Activated T-cell treated with anti-CD3 and anti-CD28 coated beads, Interleukin-2, amount 50 U/mL, for 24 hours (primary cell): ENCODE measurements around the gene RPS6KA4.

ENCODE experiments used
- DNase-seq: peaks from one replicate; pipeline ENCODE4 v3.0.0-alpha.2; 2020
- H3K27ac Mint-ChIP-seq: 2 replicates; pipeline ENCODE4 v1.8.0; 2020; ENCODE audit warnings: mild to moderate bottlenecking, mixed read lengths
- H3K27me3 Mint-ChIP-seq: 2 replicates; pipeline ENCODE4 v1.8.0; 2020; ENCODE audit warnings: mixed read lengths
- H3K36me3 Mint-ChIP-seq: 2 replicates; pipeline ENCODE4 v1.8.0; 2020; ENCODE audit warnings: low read depth, mixed read lengths
- H3K4me1 Mint-ChIP-seq: 2 replicates; pipeline ENCODE4 v1.8.0; 2020; ENCODE audit warnings: low read depth, mixed read lengths
- H3K4me3 Mint-ChIP-seq: 2 replicates; pipeline ENCODE4 v1.8.0; 2020; ENCODE audit warnings: mild to moderate bottlenecking, moderate library complexity, mixed read lengths
- H3K9me3 Mint-ChIP-seq: 2 replicates; pipeline ENCODE4 v1.8.0; 2020; ENCODE audit warnings: mixed read lengths

RPS6KA4 gene

DNA sequence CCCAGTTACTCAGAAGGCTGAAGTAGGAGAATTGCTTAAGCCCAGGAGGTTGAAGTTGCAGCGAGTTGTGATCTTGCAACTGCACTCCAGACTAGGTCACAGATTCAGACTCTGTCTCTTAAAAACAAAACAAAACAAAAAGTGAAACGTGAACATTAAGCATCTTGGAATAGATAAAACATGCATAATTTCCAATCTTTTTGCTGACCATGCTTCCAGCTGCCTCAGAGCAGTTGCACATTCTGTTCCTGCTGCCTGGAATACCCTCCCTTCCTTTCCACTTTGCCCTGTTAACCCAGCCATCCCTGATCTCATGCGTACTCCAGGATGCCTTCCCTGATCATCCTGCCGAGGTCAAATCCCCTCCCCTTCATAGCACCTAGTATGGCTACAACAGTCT lies 19.7 kb upstream of the RPS6KA4 start:
- H3K27me3 Mint-ChIP-seq, result no peaks in the 10 kb centered on the region
- peak overlapping the region; percentile 91 for H3K4me3 Mint-ChIP-seq
- H3K36me3 Mint-ChIP-seq, result peaks cover 59% of the 10 kb centered on the region
- no peak for DNase-seq
- H3K27ac Mint-ChIP-seq, result peak overlapping the region; percentile 89
- H3K4me1 Mint-ChIP-seq, result peaks cover 57% of the 10 kb centered on the region
- H3K9me3 Mint-ChIP-seq, result no peaks in the 10 kb centered on the region

DNA sequence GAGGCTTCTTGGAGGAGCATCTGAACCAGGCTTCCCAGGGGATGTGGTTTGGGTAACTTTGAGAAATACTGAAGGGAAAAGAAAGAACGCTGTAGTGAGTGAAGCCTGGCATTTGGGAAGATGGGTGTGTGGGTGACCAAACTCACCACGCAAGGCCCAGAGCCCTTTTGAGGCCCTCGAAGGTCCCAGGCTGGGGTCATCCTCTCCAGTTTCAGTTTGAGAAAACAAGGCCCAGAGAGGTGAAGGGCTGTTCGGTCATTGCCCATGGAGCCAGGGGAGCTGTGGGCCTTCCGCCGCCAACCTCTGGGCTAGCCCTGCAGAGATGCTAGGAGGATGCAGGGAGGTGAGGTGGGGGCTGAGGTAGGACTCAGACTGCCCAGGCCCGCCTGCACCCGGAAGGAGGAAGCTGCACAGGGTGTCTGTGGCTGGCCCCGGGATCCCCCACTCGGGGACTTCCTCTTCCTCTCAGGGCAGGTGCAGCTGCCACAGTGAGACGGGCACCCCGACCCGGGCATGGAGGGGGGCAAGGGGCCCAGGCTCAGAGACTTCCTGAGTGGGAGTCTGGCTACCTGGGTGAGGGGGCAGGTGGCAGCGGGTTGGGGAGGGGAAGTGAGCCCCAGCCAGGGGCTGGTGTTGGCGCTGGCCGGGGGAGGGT lies 19.1 kb upstream of the RPS6KA4 start, which contains the start of gene CCDC88B:
TSS of gene CCDC88B (plus strand) at position 451 of the 655 bp plus-strand sequence. CDS start at position 514, 63 bp downstream.
- Mint-ChIP-seq H3K27ac (peak within 1 kb of the TSS; percentile 89), H3K27me3 (no peaks in the 10 kb centered on the region), H3K4me3 (peak within 1 kb of the TSS; percentile 91), H3K9me3 (no peaks in the 10 kb centered on the region), H3K36me3 (peaks cover 64% of the 10 kb centered on the region), H3K4me1 (peaks cover 53% of the 10 kb centered on the region)
- DNase-seq, result peak; percentile 86

DNA sequence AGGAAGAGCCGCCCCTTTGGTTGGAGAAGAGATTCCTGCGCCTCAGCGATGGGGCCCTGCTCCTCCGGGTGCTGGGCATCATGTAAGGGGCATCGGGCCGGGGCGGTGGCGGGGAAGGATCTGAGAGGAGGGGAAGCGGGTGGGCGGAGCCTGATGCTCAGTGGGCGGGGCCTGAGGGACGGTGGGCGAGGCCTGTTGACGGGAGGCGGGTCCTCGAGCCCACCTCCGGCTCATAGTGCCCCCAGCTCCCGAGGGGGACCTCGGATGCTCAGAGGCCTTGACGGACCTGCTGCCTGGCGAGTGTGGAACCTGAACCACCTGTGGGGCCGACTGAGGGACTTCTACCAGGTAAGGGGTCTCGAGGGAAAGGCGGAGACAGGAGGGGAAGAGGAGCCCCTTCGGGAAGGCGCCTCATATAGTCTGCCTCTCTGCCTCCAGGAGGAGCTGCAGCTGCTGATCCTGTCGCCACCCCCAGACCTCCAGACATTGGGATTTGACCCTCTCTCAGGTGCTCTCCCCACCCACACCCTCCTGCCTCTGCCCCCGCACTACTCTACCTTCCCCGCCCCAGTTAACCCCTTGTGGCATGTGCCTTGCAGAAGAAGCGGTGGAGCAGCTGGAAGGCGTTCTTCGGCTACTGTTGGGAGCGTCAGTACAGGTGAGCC lies 18.2 kb upstream of the RPS6KA4 start:
- peak overlapping the region; percentile 91 for H3K4me3 Mint-ChIP-seq
- no peaks in the 10 kb centered on the region for H3K27me3 Mint-ChIP-seq
- DNase-seq, result peak; percentile 89
- H3K27ac Mint-ChIP-seq, result peak overlapping the region; percentile 89
- no peaks in the 10 kb centered on the region for H3K9me3 Mint-ChIP-seq
- H3K4me1 Mint-ChIP-seq, result peaks cover 46% of the 10 kb centered on the region
- H3K36me3 Mint-ChIP-seq, result peaks cover 71% of the 10 kb centered on the region

DNA sequence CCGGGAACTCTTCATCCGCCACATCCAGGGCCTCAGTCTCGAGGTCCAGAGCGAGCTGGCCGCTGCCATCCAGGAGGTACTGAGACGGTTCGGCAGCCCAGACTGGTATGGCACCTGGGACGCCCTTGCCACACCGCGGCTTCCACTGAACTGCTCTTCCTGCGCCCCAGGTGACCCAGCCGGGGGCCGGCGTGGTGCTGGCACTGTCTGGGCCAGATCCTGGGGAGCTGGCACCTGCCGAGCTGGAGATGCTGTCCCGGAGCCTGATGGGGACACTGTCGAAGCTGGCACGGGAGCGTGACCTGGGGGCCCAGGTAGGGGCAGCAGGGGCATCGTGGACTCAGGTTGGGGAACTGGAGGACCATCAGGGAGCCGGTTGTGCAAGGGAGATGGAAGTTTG lies 17.5 kb upstream of the RPS6KA4 start:
- Mint-ChIP-seq H3K4me1 (peaks cover 46% of the 10 kb centered on the region), H3K4me3 (peak overlapping the region; percentile 91), H3K27me3 (no peaks in the 10 kb centered on the region), H3K9me3 (no peaks in the 10 kb centered on the region), H3K36me3 (peaks cover 76% of the 10 kb centered on the region), H3K27ac (peak overlapping the region; percentile 89)
- DNase-seq, result no peak

DNA sequence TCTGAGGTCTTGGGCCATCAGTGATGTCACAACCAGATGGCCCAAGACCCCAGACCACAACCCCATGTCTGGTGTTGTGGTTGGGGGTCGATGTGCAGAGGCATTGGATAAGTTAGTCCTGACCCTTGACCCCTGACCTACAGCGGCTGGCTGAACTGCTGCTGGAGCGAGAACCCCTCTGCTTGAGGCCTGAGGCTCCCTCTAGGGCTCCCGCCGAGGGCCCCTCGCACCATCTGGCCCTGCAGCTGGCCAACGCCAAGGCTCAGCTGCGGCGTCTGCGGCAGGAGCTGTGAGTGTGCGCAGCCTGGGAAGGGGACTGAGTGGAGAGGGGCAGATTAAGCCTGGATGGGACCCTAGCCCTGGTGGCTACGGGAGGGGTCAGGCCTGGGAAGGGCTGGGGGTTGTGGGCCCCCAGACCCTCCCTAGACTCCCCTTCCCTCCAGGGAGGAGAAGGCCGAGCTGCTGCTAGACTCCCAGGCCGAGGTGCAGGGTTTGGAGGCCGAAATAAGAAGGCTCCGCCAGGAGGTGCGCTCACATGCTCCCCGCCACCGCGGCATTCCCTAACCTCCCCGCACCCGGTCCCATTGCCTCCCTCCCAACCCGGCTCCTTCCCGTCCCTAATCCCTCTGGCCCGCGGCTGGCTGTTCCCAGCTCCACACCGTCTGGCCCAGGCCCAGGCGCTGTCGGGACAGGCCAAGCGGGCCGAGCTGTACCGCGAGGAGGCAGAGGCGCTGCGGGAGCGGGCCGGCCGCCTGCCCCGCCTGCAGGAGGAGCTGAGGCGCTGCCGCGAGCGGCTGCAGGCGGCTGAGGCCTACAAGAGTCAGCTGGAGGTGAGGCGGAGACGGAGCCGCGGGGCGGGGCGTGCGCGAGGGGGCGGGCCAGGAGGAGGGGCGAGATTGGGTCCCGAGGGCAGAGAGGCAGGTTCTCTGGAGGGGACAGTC lies 16.8 kb upstream of the RPS6KA4 start:
- Mint-ChIP-seq H3K36me3 (peaks cover 81% of the 10 kb centered on the region), H3K9me3 (no peaks in the 10 kb centered on the region), H3K4me1 (peaks cover 46% of the 10 kb centered on the region), H3K4me3 (peak overlapping the region; percentile 91), H3K27me3 (no peaks in the 10 kb centered on the region), H3K27ac (no peak overlapping the region)
- DNase-seq, result peak; percentile 96

DNA sequence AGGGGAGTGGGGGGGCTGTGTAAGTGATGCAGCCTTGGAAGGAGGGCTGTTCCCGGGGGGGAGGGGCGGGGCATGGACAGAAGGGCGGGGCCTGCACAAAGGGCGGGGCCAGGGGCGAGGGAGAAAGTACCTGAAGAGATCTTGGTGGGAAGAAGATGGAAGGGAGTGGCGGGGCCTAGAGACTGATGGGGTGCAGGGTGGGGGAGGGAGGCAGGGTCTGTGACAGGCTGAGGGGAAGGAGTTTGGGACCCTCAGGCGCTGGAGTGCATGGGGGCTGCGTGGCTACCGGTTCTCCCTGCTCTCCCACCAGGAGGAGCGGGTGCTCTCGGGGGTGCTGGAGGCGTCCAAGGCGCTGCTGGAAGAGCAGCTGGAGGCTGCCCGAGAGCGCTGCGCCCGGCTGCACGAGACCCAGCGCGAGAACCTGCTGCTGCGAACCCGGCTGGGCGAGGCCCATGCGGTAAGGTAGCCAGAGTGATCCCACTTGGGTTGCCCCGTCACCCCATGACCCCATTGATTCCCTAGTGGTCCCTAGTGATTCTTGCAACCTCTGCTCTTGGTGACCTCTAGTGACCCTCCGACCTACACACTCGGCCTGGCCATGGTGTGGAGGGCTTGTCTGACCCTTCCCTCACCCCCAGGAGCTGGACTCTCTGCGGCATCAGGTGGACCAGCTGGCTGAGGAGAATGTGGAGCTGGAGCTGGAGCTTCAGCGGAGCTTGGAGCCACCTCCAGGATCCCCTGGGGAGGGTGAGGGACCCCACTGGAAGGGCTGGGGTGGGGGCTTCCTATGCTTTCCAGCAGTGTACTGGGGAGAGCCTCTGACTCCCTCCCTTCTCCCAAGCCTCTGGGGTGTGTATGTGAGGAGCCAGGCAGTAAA lies 15.9 kb upstream of the RPS6KA4 start:
- no peaks in the 10 kb centered on the region for H3K9me3 Mint-ChIP-seq
- H3K4me3 Mint-ChIP-seq, result no peak overlapping the region
- peaks cover 78% of the 10 kb centered on the region for H3K36me3 Mint-ChIP-seq
- no peak overlapping the region for H3K27ac Mint-ChIP-seq
- no peak for DNase-seq
- H3K27me3 Mint-ChIP-seq, result no peaks in the 10 kb centered on the region
- peaks cover 41% of the 10 kb centered on the region for H3K4me1 Mint-ChIP-seq

DNA sequence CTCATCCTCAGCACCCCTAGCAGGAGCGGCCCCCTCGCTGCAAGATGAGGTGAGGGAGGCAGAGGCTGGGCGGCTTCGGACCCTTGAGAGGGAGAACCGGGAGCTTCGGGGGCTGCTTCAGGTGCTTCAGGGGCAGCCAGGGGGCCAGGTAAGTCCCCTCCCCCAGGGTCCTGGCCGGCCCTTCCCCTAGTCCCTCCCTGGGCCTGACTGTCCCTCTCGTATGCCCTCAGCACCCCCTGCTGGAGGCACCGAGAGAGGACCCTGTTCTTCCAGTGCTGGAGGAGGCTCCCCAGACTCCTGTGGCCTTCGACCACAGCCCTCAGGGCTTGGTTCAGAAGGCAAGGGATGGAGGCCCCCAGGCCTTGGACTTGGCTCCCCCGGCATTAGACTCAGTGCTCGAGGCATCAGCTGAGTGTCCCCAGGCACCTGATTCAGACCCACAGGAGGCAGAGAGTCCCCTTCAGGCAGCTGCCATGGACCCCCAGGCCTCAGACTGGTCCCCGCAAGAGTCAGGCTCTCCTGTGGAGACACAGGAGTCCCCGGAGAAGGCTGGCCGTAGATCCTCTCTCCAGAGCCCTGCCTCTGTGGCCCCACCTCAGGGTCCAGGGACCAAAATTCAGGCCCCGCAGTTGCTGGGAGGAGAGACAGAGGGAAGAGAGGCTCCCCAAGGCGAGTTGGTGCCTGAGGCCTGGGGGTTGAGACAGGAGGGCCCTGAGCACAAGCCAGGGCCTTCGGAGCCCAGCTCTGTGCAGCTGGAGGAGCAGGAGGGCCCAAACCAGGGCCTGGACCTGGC lies 15.0 kb upstream of the RPS6KA4 start:
- Mint-ChIP-seq H3K27ac (no peak overlapping the region), H3K4me1 (peaks cover 37% of the 10 kb centered on the region), H3K4me3 (no peak overlapping the region), H3K9me3 (no peaks in the 10 kb centered on the region), H3K36me3 (peaks cover 76% of the 10 kb centered on the region), H3K27me3 (no peaks in the 10 kb centered on the region)
- DNase-seq, result no peak

DNA sequence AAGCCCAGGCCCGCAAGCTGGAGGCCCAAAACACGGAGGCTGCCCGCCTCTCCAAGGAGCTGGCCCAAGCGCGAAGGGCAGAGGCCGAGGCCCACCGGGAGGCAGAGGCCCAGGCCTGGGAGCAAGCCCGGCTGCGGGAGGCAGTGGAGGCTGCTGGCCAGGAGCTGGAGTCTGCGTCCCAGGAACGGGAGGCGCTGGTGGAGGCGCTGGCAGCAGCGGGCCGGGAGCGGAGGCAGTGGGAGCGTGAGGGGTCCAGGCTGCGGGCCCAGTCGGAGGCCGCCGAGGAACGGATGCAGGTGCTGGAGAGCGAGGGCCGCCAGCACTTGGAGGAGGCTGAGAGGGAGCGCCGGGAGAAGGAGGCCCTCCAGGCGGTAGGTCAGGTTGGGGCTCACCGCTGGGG lies 14.2 kb upstream of the RPS6KA4 start:
- Mint-ChIP-seq H3K4me3 (no peak overlapping the region), H3K4me1 (peaks cover 28% of the 10 kb centered on the region), H3K27ac (no peak overlapping the region), H3K36me3 (peaks cover 74% of the 10 kb centered on the region), H3K27me3 (no peaks in the 10 kb centered on the region), H3K9me3 (no peaks in the 10 kb centered on the region)
- no peak for DNase-seq

DNA sequence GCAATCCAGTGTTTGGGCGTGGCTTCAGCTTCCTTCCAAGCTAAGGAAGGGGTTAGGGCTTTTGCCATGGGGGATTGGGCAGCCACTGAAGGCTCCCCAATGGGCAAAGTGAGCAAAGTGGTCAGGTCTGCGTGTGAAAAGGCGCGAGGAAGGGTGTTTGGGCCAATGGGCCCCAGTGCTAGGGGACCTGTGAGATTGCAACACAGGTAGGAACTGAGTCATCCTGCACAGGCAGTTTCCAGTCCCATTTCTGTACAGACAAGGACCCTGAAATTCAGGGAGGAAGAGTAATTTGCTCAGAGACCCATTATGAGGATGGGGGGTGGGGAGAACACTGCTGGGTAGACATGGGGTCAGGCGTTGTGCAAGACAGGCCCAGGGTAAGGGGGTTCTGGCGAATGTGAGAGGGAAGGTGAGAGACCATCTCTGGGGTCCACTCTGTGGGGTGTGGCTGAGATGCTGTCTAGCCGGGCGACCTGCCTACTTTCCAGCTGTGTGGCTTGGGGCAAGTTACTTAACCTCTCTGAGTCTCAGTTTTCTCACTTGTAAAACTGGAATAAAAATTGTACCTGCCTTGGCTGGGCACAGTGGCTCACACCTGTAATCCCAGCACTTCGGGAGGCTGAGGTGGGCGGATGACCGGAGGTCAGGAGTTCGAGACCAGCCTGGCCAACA lies 11.6 kb upstream of the RPS6KA4 start:
- no peaks in the 10 kb centered on the region for H3K27me3 Mint-ChIP-seq
- no peaks in the 10 kb centered on the region for H3K9me3 Mint-ChIP-seq
- DNase-seq, result no peak
- H3K27ac Mint-ChIP-seq, result peak overlapping the region; percentile 68
- peaks cover 8% of the 10 kb centered on the region for H3K4me1 Mint-ChIP-seq
- H3K36me3 Mint-ChIP-seq, result peaks cover 67% of the 10 kb centered on the region
- no peak overlapping the region for H3K4me3 Mint-ChIP-seq

DNA sequence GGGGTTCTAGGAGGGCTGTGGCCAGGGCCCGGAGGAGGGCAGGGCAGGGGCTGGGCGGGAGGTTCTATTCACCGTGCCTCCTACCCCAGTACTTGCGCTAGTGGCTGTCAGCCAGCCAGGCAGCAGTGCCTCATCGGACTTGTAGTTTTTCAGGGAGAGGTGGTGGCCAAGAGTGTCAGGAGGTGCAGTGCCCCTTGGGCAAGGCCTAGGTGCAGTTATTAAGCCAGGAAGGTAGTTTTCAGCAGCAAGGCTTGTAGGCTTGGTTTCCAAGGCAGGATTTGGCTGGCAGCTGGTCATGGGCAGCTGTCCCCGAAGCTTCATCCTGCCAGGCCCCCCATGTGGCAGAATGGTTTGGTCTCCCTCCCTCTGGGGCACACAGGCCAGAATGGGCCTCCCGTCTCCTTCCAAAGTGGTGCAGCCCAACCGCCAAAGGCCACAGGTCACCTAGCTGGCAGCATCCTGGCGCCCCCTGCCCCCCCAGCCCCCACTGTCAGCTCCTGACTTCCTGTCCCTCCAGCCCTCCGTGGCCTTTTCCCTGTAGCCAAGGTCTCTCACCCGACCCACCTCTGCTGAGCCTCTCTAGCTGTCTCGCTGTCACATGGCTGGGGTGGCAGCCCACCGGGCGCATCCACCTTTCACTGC lies 10.5 kb upstream of the RPS6KA4 start:
- Mint-ChIP-seq H3K27me3 (no peaks in the 10 kb centered on the region), H3K9me3 (no peaks in the 10 kb centered on the region), H3K4me3 (no peak overlapping the region), H3K27ac (peak overlapping the region; percentile 29), H3K4me1 (peaks cover 5% of the 10 kb centered on the region), H3K36me3 (peaks cover 68% of the 10 kb centered on the region)
- DNase-seq, result no peak

DNA sequence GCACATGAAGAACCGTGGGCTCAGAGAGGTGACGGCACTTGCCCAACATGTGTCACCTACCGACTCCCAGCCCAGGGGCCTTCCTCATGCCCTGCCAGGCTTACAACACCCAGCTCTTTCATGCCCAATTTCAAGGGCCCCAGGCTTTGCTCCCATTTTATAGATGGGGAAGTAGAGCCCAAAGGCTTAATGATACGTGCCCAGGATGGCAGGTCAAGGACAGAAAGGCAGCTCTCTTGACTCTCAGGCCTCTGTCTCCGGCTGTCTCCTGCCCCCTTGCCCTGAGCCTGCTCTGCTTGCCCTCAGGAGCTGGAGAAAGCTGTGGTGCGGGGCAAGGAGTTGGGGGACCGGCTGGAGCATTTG lies 10.0 kb upstream of the RPS6KA4 start:
- Mint-ChIP-seq H3K4me3 (no peak overlapping the region), H3K4me1 (peaks cover 5% of the 10 kb centered on the region), H3K27ac (peak overlapping the region; percentile 29), H3K27me3 (no peaks in the 10 kb centered on the region), H3K9me3 (no peaks in the 10 kb centered on the region), H3K36me3 (peaks cover 68% of the 10 kb centered on the region)
- no peak for DNase-seq

DNA sequence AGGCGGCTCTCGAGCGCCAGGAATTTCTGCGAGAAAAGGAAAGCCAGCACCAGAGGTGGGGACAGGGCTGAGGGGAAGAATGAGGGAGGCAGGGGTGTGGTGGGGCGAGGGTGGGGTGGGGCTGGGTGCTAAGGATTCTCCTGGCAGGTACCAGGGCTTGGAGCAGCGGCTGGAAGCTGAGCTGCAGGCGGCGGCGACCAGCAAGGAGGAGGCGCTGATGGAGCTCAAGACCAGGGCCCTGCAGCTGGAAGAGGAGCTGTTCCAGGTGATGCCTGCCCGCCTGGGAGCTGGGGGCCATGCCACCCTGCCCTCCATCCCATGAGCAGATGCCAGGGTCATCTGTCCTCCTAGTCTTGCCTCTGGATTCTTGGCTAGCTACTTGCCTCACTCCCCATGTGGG lies 9.6 kb upstream of the RPS6KA4 start:
- Mint-ChIP-seq H3K27ac (no peak overlapping the region), H3K4me3 (no peak overlapping the region), H3K36me3 (peaks cover 64% of the 10 kb centered on the region), H3K27me3 (no peaks in the 10 kb centered on the region), H3K9me3 (no peaks in the 10 kb centered on the region), H3K4me1 (peaks cover 5% of the 10 kb centered on the region)
- DNase-seq, result no peak
